Measurements from ENCODE around the gene SPOCK2.

Gene SPOCK2

GRCh38 chr10:72087392-72087968, 871 bp downstream of the SPOCK2 start:
- Mint-ChIP-seq H3K36me3 (ENCODE audit: low read depth) (peaks cover 49% of the 10 kb centered on the region), H3K9me3 (no peaks in the 10 kb centered on the region), H3K27ac (peak overlapping the region; percentile 91), H3K4me1 (ENCODE audit: low read depth) (peaks cover 71% of the 10 kb centered on the region), H3K4me3 (peak overlapping the region; percentile 100), H3K27me3 (no peaks in the 10 kb centered on the region)
- peak; percentile 71 for DNase-seq

GRCh38 chr10:72086466-72087391, 1.6 kb downstream of the SPOCK2 start:
- peak overlapping the region; percentile 91 for H3K27ac Mint-ChIP-seq
- no peaks in the 10 kb centered on the region for H3K27me3 Mint-ChIP-seq
- H3K36me3 Mint-ChIP-seq (ENCODE audit: low read depth): peaks cover 53% of the 10 kb centered on the region
- H3K4me3 Mint-ChIP-seq: peak overlapping the region; percentile 100
- peaks cover 73% of the 10 kb centered on the region for H3K4me1 Mint-ChIP-seq (ENCODE audit: low read depth)
- no peak for DNase-seq
- no peaks in the 10 kb centered on the region for H3K9me3 Mint-ChIP-seq

- H3K27me3 Mint-ChIP-seq: no peaks in the 10 kb centered on the region
- no peak for DNase-seq
- H3K4me3 Mint-ChIP-seq: peak overlapping the region; percentile 100
- peaks cover 59% of the 10 kb centered on the region for H3K36me3 Mint-ChIP-seq (ENCODE audit: low read depth)
- H3K9me3 Mint-ChIP-seq: no peaks in the 10 kb centered on the region
- H3K27ac Mint-ChIP-seq: peak overlapping the region; percentile 89
- H3K4me1 Mint-ChIP-seq (ENCODE audit: low read depth): peaks cover 78% of the 10 kb centered on the region
Observed at GRCh38 chr10:72085864-72086465, 2.4 kb downstream of the SPOCK2 start.

- peak overlapping the region; percentile 89 for H3K27ac Mint-ChIP-seq
- H3K4me1 Mint-ChIP-seq (ENCODE audit: low read depth): peaks cover 83% of the 10 kb centered on the region
- H3K36me3 Mint-ChIP-seq (ENCODE audit: low read depth): peaks cover 60% of the 10 kb centered on the region
- H3K27me3 Mint-ChIP-seq: no peaks in the 10 kb centered on the region
- no peaks in the 10 kb centered on the region for H3K9me3 Mint-ChIP-seq
- no peak for DNase-seq
- H3K4me3 Mint-ChIP-seq: peak overlapping the region; percentile 100
Observed at GRCh38 chr10:72085166-72085565, 3.2 kb downstream of the SPOCK2 start.

- peak overlapping the region; percentile 89 for H3K27ac Mint-ChIP-seq
- peak overlapping the region; percentile 100 for H3K4me3 Mint-ChIP-seq
- no peaks in the 10 kb centered on the region for H3K27me3 Mint-ChIP-seq
- H3K36me3 Mint-ChIP-seq (ENCODE audit: low read depth): peaks cover 61% of the 10 kb centered on the region
- DNase-seq: peak; percentile 77
- H3K9me3 Mint-ChIP-seq: no peaks in the 10 kb centered on the region
- H3K4me1 Mint-ChIP-seq (ENCODE audit: low read depth): peaks cover 84% of the 10 kb centered on the region
Observed at GRCh38 chr10:72083790-72084459, 4.4 kb downstream of the SPOCK2 start.

- peak overlapping the region; percentile 89 for H3K27ac Mint-ChIP-seq
- H3K36me3 Mint-ChIP-seq (ENCODE audit: low read depth): peaks cover 61% of the 10 kb centered on the region
Observed at GRCh38 chr10:72082856-72083789, 5.2 kb downstream of the SPOCK2 start.

GRCh38 chr10:72081772-72082590, 6.4 kb downstream of the SPOCK2 start:
- Mint-ChIP-seq H3K27me3 (no peaks in the 10 kb centered on the region), H3K4me3 (no peak overlapping the region), H3K36me3 (ENCODE audit: low read depth) (peaks cover 56% of the 10 kb centered on the region), H3K27ac (peak overlapping the region; percentile 94), H3K4me1 (ENCODE audit: low read depth) (peaks cover 94% of the 10 kb centered on the region), H3K9me3 (no peaks in the 10 kb centered on the region)
- no peak for DNase-seq

More at GRCh38 chr10:72082856-72083789, 5.2 kb downstream of the SPOCK2 start:
- H3K4me3 Mint-ChIP-seq: peak overlapping the region; percentile 100
- H3K9me3 Mint-ChIP-seq: no peaks in the 10 kb centered on the region
- peaks cover 83% of the 10 kb centered on the region for H3K4me1 Mint-ChIP-seq (ENCODE audit: low read depth)
- no peaks in the 10 kb centered on the region for H3K27me3 Mint-ChIP-seq
- no peak for DNase-seq

GRCh38 chr10:72081210-72081609, 7.1 kb downstream of the SPOCK2 start:
- Mint-ChIP-seq H3K27ac (peak overlapping the region; percentile 94), H3K9me3 (no peaks in the 10 kb centered on the region), H3K27me3 (no peaks in the 10 kb centered on the region), H3K36me3 (ENCODE audit: low read depth) (peaks cover 56% of the 10 kb centered on the region), H3K4me3 (peak overlapping the region; percentile 6), H3K4me1 (ENCODE audit: low read depth) (peaks cover 95% of the 10 kb centered on the region)
- DNase-seq: no peak

GRCh38 chr10:72080042-72080975, 8.0 kb downstream of the SPOCK2 start:
- peaks cover 56% of the 10 kb centered on the region for H3K36me3 Mint-ChIP-seq (ENCODE audit: low read depth)
- H3K4me3 Mint-ChIP-seq: peak overlapping the region; percentile 44
- peaks cover 95% of the 10 kb centered on the region for H3K4me1 Mint-ChIP-seq (ENCODE audit: low read depth)
- H3K9me3 Mint-ChIP-seq: no peaks in the 10 kb centered on the region
- no peaks in the 10 kb centered on the region for H3K27me3 Mint-ChIP-seq
- H3K27ac Mint-ChIP-seq: peak overlapping the region; percentile 94
- DNase-seq: no peak

- Mint-ChIP-seq H3K9me3 (no peaks in the 10 kb centered on the region), H3K36me3 (ENCODE audit: low read depth) (peaks cover 58% of the 10 kb centered on the region), H3K4me3 (no peak overlapping the region), H3K4me1 (ENCODE audit: low read depth) (peaks cover 95% of the 10 kb centered on the region), H3K27me3 (no peaks in the 10 kb centered on the region), H3K27ac (peak overlapping the region; percentile 94)
- DNase-seq: no peak
Observed at GRCh38 chr10:72079356-72079755, 9.0 kb downstream of the SPOCK2 start.

- no peaks in the 10 kb centered on the region for H3K27me3 Mint-ChIP-seq
- peak overlapping the region; percentile 26 for H3K4me3 Mint-ChIP-seq
- H3K4me1 Mint-ChIP-seq (ENCODE audit: low read depth): peaks cover 94% of the 10 kb centered on the region
- H3K36me3 Mint-ChIP-seq (ENCODE audit: low read depth): peaks cover 61% of the 10 kb centered on the region
- DNase-seq: no peak
- no peaks in the 10 kb centered on the region for H3K9me3 Mint-ChIP-seq
- peak overlapping the region; percentile 88 for H3K27ac Mint-ChIP-seq
Observed at GRCh38 chr10:72077275-72077990, 10.9 kb downstream of the SPOCK2 start.

- Mint-ChIP-seq H3K4me3 (no peak overlapping the region), H3K27me3 (no peaks in the 10 kb centered on the region), H3K36me3 (ENCODE audit: low read depth) (peaks cover 61% of the 10 kb centered on the region), H3K27ac (peak overlapping the region; percentile 88), H3K4me1 (ENCODE audit: low read depth) (peaks cover 90% of the 10 kb centered on the region), H3K9me3 (no peaks in the 10 kb centered on the region)
- DNase-seq: no peak
Observed at GRCh38 chr10:72076756-72077155, 11.6 kb downstream of the SPOCK2 start.

Measured in activated T-cell treated with anti-CD3 and anti-CD28 coated beads, Interleukin-2, amount 50 U/mL, for 24 hours (primary cell).